H1 (cell line): Measurements from ENCODE around the gene PIGM. TPM values are rescaled to one million over a fixed set of nuclear protein-coding genes. Genes with fewer than 3 reads are reported as not detected.
"Not testable (repeated sequence)": the region's sequence is repeated elsewhere in the genome, so short reads cannot be mapped to it uniquely, and the experiment has no call there.

Source experiments
- CTCF ChIA-PET: fragments of 300-600 bp; sonication (Branson Sonifier 250); formaldehyde crosslinking; loops from one replicate; lab custom pipeline; 2021; ENCODE audit not compliant: partially characterized antibody; lab: Charles Lee
- POLR2A ChIA-PET: fragments of 300-600 bp; sonication (Branson Sonifier 250); formaldehyde crosslinking; loops from one replicate; lab custom pipeline; 2021; ENCODE audit warnings: inconsistent platforms; ENCODE audit not compliant: partially characterized antibody; lab: Charles Lee
- DNase-seq, 2 experiments: peaks; one replicate each; pipeline versions ENCODE4 v3.0.0 to v3.0.0-alpha.2; 2010 to 2022; ENCODE audit warnings: low spot score in 2 of 2, low read depth in 1 of 2, mixed read lengths in 1 of 2
- FAIRE-seq: peaks from 2 replicates; lab custom pipeline; 2011; peaks lifted over from hg19 to GRCh38; lab: Jason Lieb, UNC
- H2AFZ ChIP-seq: 2 replicates; pipeline ENCODE4 v1.8.1; 2012; ENCODE audit warnings: low read length, inconsistent platforms
- H2AK5ac ChIP-seq: 2 replicates; pipeline ENCODE4 v1.6.1; 2013; ENCODE audit warnings: low read depth, low read length
- H2BK120ac ChIP-seq: replicated peaks from 2 replicates; pipeline ENCODE3; 2013; ENCODE audit warnings: low read depth, low read length, inconsistent platforms
- H2BK12ac ChIP-seq: 2 replicates; pipeline ENCODE4 v1.6.1; 2013; ENCODE audit warnings: low read depth, low read length
- H2BK15ac ChIP-seq: 2 replicates; pipeline ENCODE4 v1.6.1; 2013; ENCODE audit warnings: low read length
- H2BK20ac ChIP-seq: 2 replicates; pipeline ENCODE4 v1.6.1; 2013; ENCODE audit warnings: low read length
- H2BK5ac ChIP-seq: 2 replicates; pipeline ENCODE4 v1.6.1; 2013; ENCODE audit warnings: low read depth, low read length
- H3K14ac ChIP-seq: 2 replicates; pipeline ENCODE4 v1.6.1; 2013; ENCODE audit warnings: inconsistent platforms; ENCODE audit not compliant: insufficient read length
- H3K18ac ChIP-seq: 2 replicates; pipeline ENCODE4 v1.6.1; 2013; ENCODE audit warnings: low read length; ENCODE audit errors: extremely low read depth
- H3K23ac ChIP-seq: 2 replicates; pipeline ENCODE4 v1.6.1; 2013; ENCODE audit warnings: inconsistent platforms; ENCODE audit not compliant: insufficient read length
- H3K23me2 ChIP-seq: 2 replicates; pipeline ENCODE4 v1.6.1; 2013; ENCODE audit warnings: low read depth, low read length
- H3K27ac ChIP-seq: 2 replicates; pipeline ENCODE4 v1.6.1; 2011; ENCODE audit warnings: low read depth, low read length, inconsistent platforms
- H3K27me3 ChIP-seq, 4 experiments: replicated peaks in 1 of 4; 1 replicate in 1 of 4; 2 replicates in 3 of 4; pipeline versions ENCODE4 v1.6.1 to v1.8.1; 2011 to 2013; ENCODE audit warnings: low read length in 3 of 4, mild to moderate bottlenecking in 3 of 4, inconsistent platforms in 2 of 4, mixed read lengths in 2 of 4, moderate library complexity in 1 of 4; ENCODE audit not compliant: control insufficient read depth in 3 of 4, insufficient read depth in 3 of 4; ENCODE audit errors: extremely low read depth in 1 of 4
- H3K36me3 ChIP-seq, 4 experiments: 2 replicates each; pipeline versions ENCODE4 v1.6.1 to v1.8.1; 2011 to 2013; ENCODE audit warnings: mild to moderate bottlenecking in 4 of 4, low read length in 3 of 4, moderate library complexity in 2 of 4, control low read depth in 1 of 4, inconsistent platforms in 1 of 4; ENCODE audit not compliant: insufficient read depth in 4 of 4, control insufficient read depth in 2 of 4
- H3K4ac ChIP-seq: replicated peaks from 2 replicates; pipeline ENCODE3; 2013; ENCODE audit warnings: low read length, low read depth, mixed read lengths, inconsistent platforms; ENCODE audit not compliant: insufficient read length
- H3K4me1 ChIP-seq, 4 experiments: replicated peaks in 1 of 4; 1 replicate in 1 of 4; 2 replicates in 3 of 4; pipeline versions ENCODE4 v1.6.1 to v1.8.1; 2011 to 2013; ENCODE audit warnings: low read length in 3 of 4, inconsistent platforms in 2 of 4, mixed read lengths in 1 of 4; ENCODE audit not compliant: insufficient read depth in 4 of 4, control insufficient read depth in 3 of 4
- H3K4me2 ChIP-seq, 2 experiments: 2 replicates each; pipeline versions ENCODE4 v1.6.1 to v1.8.1; 2011 to 2013; ENCODE audit warnings: low read depth in 2 of 2, low read length in 2 of 2, control low read depth in 1 of 2, inconsistent platforms in 1 of 2, mild to moderate bottlenecking in 1 of 2; ENCODE audit not compliant: insufficient read depth in 1 of 2
- H3K4me3 ChIP-seq, 4 experiments: fragments of 200-600, 300-600 bp in 1 of 4; sonication (generic), shearing (Covaris generic), sonication (Bioruptor Twin) in 1 of 4; 2 replicates each; pipeline versions ENCODE4 v1.5.1 to v1.8.1; 2011 to 2016; ENCODE audit warnings: low read length in 4 of 4, low read depth in 3 of 4, control low read depth in 2 of 4, inconsistent platforms in 2 of 4, mild to moderate bottlenecking in 2 of 4, mixed read lengths in 1 of 4, moderate library complexity in 1 of 4; ENCODE audit not compliant: insufficient read depth in 2 of 4; ENCODE audit errors: extremely low read depth in 1 of 4
- H3K56ac ChIP-seq: replicated peaks from 2 replicates; pipeline ENCODE3; 2013; ENCODE audit warnings: low read depth, mild to moderate bottlenecking, mixed read lengths, low read length, inconsistent platforms; ENCODE audit not compliant: insufficient read length
- H3K79me1 ChIP-seq: 2 replicates; pipeline ENCODE4 v1.6.1; 2013; ENCODE audit warnings: low read depth, low read length, control low read depth
- H3K79me2 ChIP-seq, 2 experiments: 2 replicates each; pipeline versions ENCODE4 v1.6.1 to v1.8.1; 2012 to 2013; ENCODE audit warnings: low read length in 2 of 2, mild to moderate bottlenecking in 2 of 2, inconsistent platforms in 1 of 2; ENCODE audit not compliant: insufficient read depth in 2 of 2, control insufficient read depth in 1 of 2
- H3K9ac ChIP-seq, 4 experiments: replicated peaks in 1 of 4; 1 replicate in 1 of 4; 2 replicates in 3 of 4; pipeline versions ENCODE4 v1.6.1 to v1.8.1; 2011 to 2013; ENCODE audit warnings: low read depth in 3 of 4, low read length in 3 of 4, control low read depth in 2 of 4, mild to moderate bottlenecking in 2 of 4, moderate library complexity in 2 of 4, inconsistent platforms in 1 of 4; ENCODE audit errors: extremely low read depth in 1 of 4
- H3K9me3 ChIP-seq, 2 experiments: 2 replicates each; pipeline versions ENCODE4 v1.6.1 to v1.8.1; 2012 to 2013; ENCODE audit warnings: mild to moderate bottlenecking in 2 of 2, moderate library complexity in 2 of 2, control low read depth in 1 of 2, inconsistent platforms in 1 of 2, low read depth in 1 of 2, low read length in 1 of 2, mixed read lengths in 1 of 2; ENCODE audit not compliant: insufficient read depth in 2 of 2
- H4K20me1 ChIP-seq, 2 experiments: replicated peaks in 1 of 2; 2 replicates each; pipeline versions ENCODE3 to v1.8.1; 2011 to 2013; ENCODE audit warnings: inconsistent platforms in 2 of 2, low read length in 2 of 2, mild to moderate bottlenecking in 1 of 2; ENCODE audit not compliant: insufficient read depth in 2 of 2, control insufficient read depth in 1 of 2
- H4K5ac ChIP-seq: 2 replicates; pipeline ENCODE4 v1.6.1; 2013; ENCODE audit warnings: low read length, low read depth, mixed read lengths, inconsistent platforms; ENCODE audit not compliant: insufficient read length
- H4K8ac ChIP-seq: 2 replicates; pipeline ENCODE4 v1.8.0; 2013; ENCODE audit warnings: mild to moderate bottlenecking, moderate library complexity, low read length, inconsistent platforms; ENCODE audit not compliant: insufficient read depth; ENCODE audit errors: extremely low read depth
- H4K91ac ChIP-seq: replicated peaks from 2 replicates; pipeline ENCODE3; 2013; ENCODE audit warnings: low read length, mixed read lengths, inconsistent platforms; ENCODE audit not compliant: insufficient read length
- WGBS, 2 experiments: shearing (Covaris generic) in 1 of 2; methylation state at CpG; one replicate each; pipeline versions ENCODE4 v1.1.6 to v1.1.7; 2013 to 2015; ENCODE audit warnings: low lambda C conversion rate in 2 of 2, mixed read lengths in 2 of 2, inconsistent platforms in 1 of 2, low coverage in 1 of 2, missing lambda C conversion rate in 1 of 2; ENCODE audit not compliant: insufficient replicate concordance in 2 of 2, insufficient coverage in 1 of 2, insufficient read length in 1 of 2; ENCODE audit errors: extremely low coverage in 1 of 2, missing lambda C conversion rate in 1 of 2; 5-methylcytosine and 5-hydroxymethylcytosine counted together
- polyA plus RNA-seq, 7 experiments: library from polyadenylated mRNA; depleted of rRNA in 3 of 7; stranded (reverse) in 5 of 7; unstranded in 2 of 7; fragments of >200 nt in 5 of 7; fragments of 200-250 nt in 2 of 7; gene quantifications; 1 replicate in 5 of 7; 2 replicates in 1 of 7; 4 replicates in 1 of 7; pipeline versions ENCODE4 v1.2.1 to v1.2.3, GENCODE V29; 2011 to 2013; ENCODE audit warnings: missing spikeins in 2 of 7, mixed read lengths in 2 of 7
- total RNA-seq: library from RNA; stranded (reverse); fragmentation: NEBNext Ultra II Directional; extraction: Animal tissue kit (Norgen Biotek cat#: 25700); gene quantifications from 2 replicates; pipeline ENCODE4 v1.2.1, GENCODE V29; 2021

PIGM gene
- total and polyA plus RNA-seq, 2 of the 8 experiments (the other 6 are each of a cell fraction or from before 2014, with no cell fraction given), result 5.4 to 6.0 TPM

- H3K9ac ChIP-seq, H4K91ac ChIP-seq, H2BK5ac ChIP-seq, H3K79me1 ChIP-seq, H2AK5ac ChIP-seq, H4K8ac ChIP-seq, H3K4me2 ChIP-seq, H3K79me2 ChIP-seq, H3K36me3 ChIP-seq, H2AFZ ChIP-seq, DNase-seq, H2BK120ac ChIP-seq, H3K23ac ChIP-seq, H3K4ac ChIP-seq, H4K20me1 ChIP-seq, H3K56ac ChIP-seq, H2BK15ac ChIP-seq, H2BK12ac ChIP-seq, H3K4me3 ChIP-seq, FAIRE-seq, H3K9me3 ChIP-seq, H3K27me3 ChIP-seq, H3K23me2 ChIP-seq, H3K14ac ChIP-seq, H2BK20ac ChIP-seq, H4K5ac ChIP-seq, H3K18ac ChIP-seq, H3K27ac ChIP-seq: not testable (repeated sequence)
- peaks cover 10 to 24% (median 16%) of the 10 kb centered on the region in 4 experiments for H3K4me1 ChIP-seq
- WGBS, 2 experiments, result 79% methylated on average over 2 of the region's 2 CpGs; no CpG with 5 or more reads in 1 of the 2 experiments
- ChIA-PET CTCF (interaction anchor here (0.6 to 50.1 kb wide), 3 partner anchors 7 to 251 kb away, joined by 3 to 1874 read pairs (median 1874); partner anchors contain the start of genes IGSF8, KCNJ10 and KCNJ9), POLR2A (interaction anchor here (0.6 to 1.8 kb wide), 3 partner anchors 9 to 32 kb away, joined by 3 to 4 read pairs (median 4); no protein-coding TSS in a partner anchor)
These were observed 18.4 kb upstream of the PIGM start for GRCh38 chr1:160050182-160050581.
